HPDE6-E6E7 (cell line): Measurements from ENCODE around the gene TTL.
A peak's percentile ranks its signal among the peaks of the same experiment; 100 is the strongest.
"Not testable (repeated sequence)": the region's sequence is repeated elsewhere in the genome, so short reads cannot be mapped to it uniquely, and the experiment has no call there.

Source experiments
- DNase-seq: peaks from one replicate; pipeline ENCODE4 v3.0.0; 2011; ENCODE audit warnings: missing footprints; ENCODE audit errors: extremely low spot score

Gene TTL

GRCh38 chr2:112474844-112475486 is 7.0 kb upstream of the TTL start:
- no peak for DNase-seq

- no peak for DNase-seq
Observed at GRCh38 chr2:112476434-112476833, 5.5 kb upstream of the TTL start.

GRCh38 chr2:112480530-112481049 is 1.4 kb upstream of the TTL start:
- DNase-seq: no peak

GRCh38 chr2:112481050-112481527 is 867 bp upstream of the TTL start:
- peak; percentile 94 for DNase-seq

GRCh38 chr2:112482309-112483041 is 519 bp downstream of the TTL start:
- peak; percentile 50 for DNase-seq

- no peak for DNase-seq
Observed at GRCh38 chr2:112483042-112483473, 1.1 kb downstream of the TTL start.

GRCh38 chr2:112483831-112484230 is 1.9 kb downstream of the TTL start:
- DNase-seq: no peak

- no peak for DNase-seq
Observed at GRCh38 chr2:112485849-112486248, 3.9 kb downstream of the TTL start.

GRCh38 chr2:112486895-112487294 is 4.9 kb downstream of the TTL start:
- no peak for DNase-seq

GRCh38 chr2:112487444-112487961 is 5.5 kb downstream of the TTL start:
- DNase-seq: no peak

GRCh38 chr2:112488201-112488600 is 6.2 kb downstream of the TTL start:
- no peak for DNase-seq

GRCh38 chr2:112491946-112492345 is 10.0 kb downstream of the TTL start:
- DNase-seq: no peak

GRCh38 chr2:112493048-112493447 is 11.1 kb downstream of the TTL start:
- no peak for DNase-seq

GRCh38 chr2:112493858-112494648 is 12.1 kb downstream of the TTL start:
- DNase-seq: peak; percentile 71

- no peak for DNase-seq
Observed at GRCh38 chr2:112494828-112495227, 12.9 kb downstream of the TTL start.

GRCh38 chr2:112495878-112496277 is 13.9 kb downstream of the TTL start:
- DNase-seq: not testable (repeated sequence)

- DNase-seq: not testable (repeated sequence)
Observed at GRCh38 chr2:112500850-112501484, 19.0 kb downstream of the TTL start.

GRCh38 chr2:112509239-112509998 is 27.5 kb downstream of the TTL start:
- DNase-seq: not testable (repeated sequence)

- DNase-seq: no peak
Observed at GRCh38 chr2:112516801-112517200, 34.8 kb downstream of the TTL start.

GRCh38 chr2:112518807-112519206 is 36.9 kb downstream of the TTL start:
- DNase-seq: no peak

- no peak for DNase-seq
Observed at GRCh38 chr2:112519506-112519905, 37.5 kb downstream of the TTL start.
